C4-2B (cell line): ENCODE data around the gene TMEM72.

Experiments
- H3K27ac ChIP-seq: fragments of 450-650 bp; 2 replicates; pipeline ENCODE4 v1.5.1; 2017
- ZFX ChIP-seq: fragments of 450-650 bp; IDR thresholded peaks from 2 replicates; pipeline ENCODE4 v1.6.1; 2017
- TF ChIP-seq, protein P1 (sequence below): fragments of 450-650 bp; conservative IDR thresholded peaks from 2 replicates; pipeline ENCODE4 v1.5.1; 2017; ENCODE audit warnings: mild to moderate bottlenecking

TMEM72 gene

DNA sequence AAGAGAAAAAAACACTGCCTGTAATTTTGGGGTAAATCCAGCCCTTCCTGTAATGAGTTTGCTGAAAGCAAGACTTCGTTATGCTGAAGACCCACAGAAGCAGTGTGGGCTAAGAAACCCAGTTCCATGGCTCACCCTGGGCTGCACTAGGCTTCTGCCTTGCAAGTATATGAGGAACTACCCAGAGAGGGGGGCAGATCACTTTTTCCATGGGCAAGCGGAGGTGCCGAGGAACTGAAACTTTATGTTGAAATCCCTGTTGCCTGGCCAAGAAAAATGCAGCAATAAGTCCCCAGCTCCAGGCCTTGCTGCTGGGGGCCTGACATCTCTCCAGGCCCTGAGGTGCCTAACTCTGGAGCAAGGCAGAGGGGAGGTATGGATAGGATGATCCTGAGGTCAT is 57.0 kb downstream of the TMEM72 start:
- TF ChIP-seq, protein P1, sequence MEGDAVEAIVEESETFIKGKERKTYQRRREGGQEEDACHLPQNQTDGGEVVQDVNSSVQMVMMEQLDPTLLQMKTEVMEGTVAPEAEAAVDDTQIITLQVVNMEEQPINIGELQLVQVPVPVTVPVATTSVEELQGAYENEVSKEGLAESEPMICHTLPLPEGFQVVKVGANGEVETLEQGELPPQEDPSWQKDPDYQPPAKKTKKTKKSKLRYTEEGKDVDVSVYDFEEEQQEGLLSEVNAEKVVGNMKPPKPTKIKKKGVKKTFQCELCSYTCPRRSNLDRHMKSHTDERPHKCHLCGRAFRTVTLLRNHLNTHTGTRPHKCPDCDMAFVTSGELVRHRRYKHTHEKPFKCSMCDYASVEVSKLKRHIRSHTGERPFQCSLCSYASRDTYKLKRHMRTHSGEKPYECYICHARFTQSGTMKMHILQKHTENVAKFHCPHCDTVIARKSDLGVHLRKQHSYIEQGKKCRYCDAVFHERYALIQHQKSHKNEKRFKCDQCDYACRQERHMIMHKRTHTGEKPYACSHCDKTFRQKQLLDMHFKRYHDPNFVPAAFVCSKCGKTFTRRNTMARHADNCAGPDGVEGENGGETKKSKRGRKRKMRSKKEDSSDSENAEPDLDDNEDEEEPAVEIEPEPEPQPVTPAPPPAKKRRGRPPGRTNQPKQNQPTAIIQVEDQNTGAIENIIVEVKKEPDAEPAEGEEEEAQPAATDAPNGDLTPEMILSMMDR, result no peak
- no peak for TF ChIP-seq ZFX
- H3K27ac ChIP-seq, result no peak overlapping the region

GRCh38 chr10:44968500-44969400 is 57.6 kb downstream of the TMEM72 start:
- H3K27ac ChIP-seq, result no peak overlapping the region
- TF ChIP-seq ZFX, result no peak
- TF ChIP-seq, protein P1, result no peak

DNA sequence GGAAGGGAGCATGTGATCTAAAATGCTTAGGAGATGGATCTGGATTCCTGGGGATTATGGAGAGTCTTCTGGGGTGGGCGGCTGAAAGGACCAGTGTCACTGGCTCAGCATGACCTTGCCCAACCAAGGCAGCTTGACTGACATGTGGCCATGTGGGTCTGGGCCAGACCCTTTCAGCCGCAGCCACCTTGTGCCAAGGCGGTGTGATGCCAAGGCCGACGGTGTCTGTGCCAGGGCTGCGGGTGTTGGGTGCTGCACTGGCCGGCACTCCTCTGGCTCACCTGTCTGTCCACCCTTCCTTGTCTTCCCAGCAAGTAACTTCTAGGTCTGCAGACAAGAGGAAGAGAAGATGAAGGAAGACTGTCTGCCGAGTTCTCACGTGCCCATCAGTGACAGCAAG is 58.7 kb downstream of the TMEM72 start:
- H3K27ac ChIP-seq, result no peak overlapping the region

DNA sequence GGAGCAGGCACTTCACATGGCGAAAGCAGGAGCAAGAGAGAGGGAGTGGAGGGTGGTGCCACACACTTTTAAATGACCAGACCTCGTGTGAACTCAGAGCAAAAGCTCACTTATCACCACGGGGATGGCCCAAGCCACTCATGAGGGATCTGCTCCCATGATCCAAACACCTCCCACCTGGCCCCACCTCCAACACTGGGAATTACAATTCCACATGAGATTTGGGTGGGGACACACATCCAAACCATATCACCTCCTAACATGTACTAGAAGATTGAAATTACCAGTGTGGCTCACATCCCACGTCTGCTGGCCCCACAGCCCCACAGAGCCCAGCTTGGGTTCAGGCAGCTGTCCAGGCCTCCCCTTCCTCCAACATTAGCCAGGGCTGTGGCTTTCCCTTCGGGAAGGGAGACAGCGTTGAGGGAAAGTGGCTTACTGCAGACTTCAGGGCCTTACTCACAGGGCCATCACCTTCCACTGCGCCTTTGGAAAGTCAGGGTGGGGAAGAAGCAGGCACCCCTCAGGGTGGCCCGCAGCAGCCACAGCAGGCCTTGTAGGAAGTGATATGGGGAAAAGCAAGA is 59.8 kb downstream of the TMEM72 start:
- TF ChIP-seq ZFX, result no peak
- TF ChIP-seq, protein P1, result no peak
- H3K27ac ChIP-seq, result no peak overlapping the region

More for the DNA sequence above, 58.7 kb downstream of the TMEM72 start:
- TF ChIP-seq ZFX, result no peak
- TF ChIP-seq, protein P1, result no peak

DNA sequence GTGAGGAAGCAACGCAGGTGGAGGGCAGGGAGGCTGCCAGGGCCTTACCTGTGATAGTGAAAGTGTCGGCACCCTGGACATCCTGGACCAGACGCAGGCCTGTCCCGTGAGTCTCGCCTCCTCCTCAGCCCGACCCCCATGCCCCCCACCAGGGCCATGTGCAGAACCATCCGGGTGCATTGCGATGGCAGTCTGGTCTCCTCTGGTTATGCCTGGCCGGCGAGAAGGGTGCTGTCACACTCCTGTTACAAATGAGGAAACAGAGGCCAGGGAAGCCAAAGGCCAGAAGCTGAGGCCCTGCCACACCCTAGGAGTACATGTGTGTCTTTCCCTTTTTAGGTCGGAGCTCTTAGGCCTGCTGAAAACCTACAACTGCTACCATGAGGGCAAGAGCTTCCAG is 60.3 kb downstream of the TMEM72 start:
- H3K27ac ChIP-seq, result no peak overlapping the region
- TF ChIP-seq, protein P1, result no peak
- TF ChIP-seq ZFX, result no peak

DNA sequence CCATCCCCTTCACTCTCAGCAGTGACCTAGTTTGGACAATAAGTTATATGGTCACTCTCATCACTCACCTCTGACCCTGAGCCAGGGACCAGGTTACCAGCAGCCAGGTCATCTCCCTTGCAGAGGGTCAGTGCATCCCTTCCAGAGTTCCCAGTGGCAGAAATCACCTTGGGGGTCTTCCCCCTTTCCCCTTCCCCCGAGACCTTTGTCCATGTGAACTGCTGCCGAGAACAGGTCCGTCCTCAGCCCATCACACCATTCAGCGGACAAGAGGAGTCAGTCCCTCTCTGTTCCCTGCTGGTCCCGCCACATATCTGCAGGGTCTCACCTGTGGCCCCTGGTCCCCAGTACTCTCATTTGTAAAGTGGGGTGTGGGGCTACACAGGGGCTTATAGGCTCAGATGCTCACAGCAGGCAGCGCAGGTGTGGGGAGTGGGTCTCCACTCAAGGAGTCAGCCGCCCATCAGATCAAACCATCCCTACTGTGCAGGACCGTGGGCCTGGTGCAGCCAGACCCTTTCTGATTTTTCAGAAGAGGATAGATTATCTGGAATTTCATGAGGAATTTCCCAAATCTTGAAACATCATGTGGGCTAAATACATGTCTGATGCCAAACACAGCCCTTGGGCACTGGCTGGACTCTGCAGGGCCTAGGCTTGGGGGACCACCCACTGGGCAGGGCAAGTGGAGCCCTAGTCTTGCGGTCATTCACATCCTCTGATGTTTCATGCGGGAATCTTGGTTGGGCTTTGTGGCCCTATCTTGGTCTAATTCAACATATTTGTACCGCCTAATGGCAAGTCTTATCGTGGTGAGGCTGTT is 61.0 kb downstream of the TMEM72 start:
- no peak for TF ChIP-seq ZFX
- TF ChIP-seq, protein P1, result no peak
- no peak overlapping the region for H3K27ac ChIP-seq
